ENCODE data around the gene PARL. TPM values are rescaled to one million over a fixed set of nuclear protein-coding genes. Genes with fewer than 3 reads are reported as not detected.

The PARL gene
- total RNA-seq, 1 experiment from 2014 or later, result 69.7 TPM

DNA sequence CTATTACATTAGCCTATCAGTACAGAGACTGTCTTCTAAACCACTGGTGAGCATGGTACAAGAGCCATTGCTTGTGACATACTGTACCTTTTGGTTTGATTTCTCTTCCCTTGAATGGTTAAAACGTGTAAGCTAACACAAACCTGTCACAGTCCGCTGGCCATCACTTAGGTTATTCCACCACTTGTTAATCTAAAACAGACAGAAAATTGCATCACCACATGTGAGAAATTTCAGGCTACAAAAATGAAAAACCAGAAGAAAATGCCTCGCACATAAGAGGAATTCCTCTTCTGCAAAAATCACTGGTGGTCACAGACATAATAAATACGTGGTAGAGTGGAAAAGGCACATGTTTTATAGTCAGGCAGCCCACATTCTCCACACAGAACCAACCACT, 22.1 kb downstream of the PARL start:
- Histone ChIP-seq H4K20me1 (ENCODE audit: insufficient read depth) (no peaks in the 10 kb centered on the region), H3K4me3 (replicated peaks in 1 of 2; ENCODE audit: low read depth in 1 of 2, low read length in 2 of 2) (no peak overlapping the region), H3K27ac (ENCODE audit: low read depth, low read length) (no peak overlapping the region), H3K9ac (ENCODE audit: low read length) (no peak overlapping the region), H2AFZ (ENCODE audit: low read depth, low read length, poor library complexity, severe bottlenecking) (no peak overlapping the region), H3K79me2 (ENCODE audit: insufficient read depth, low read length) (peaks cover 6% of the 10 kb centered on the region; the same call in 1 of the 2 replicates), H3K27me3 (ENCODE audit: insufficient read depth, low read length) (no peaks in the 10 kb centered on the region), H3K4me1 (ENCODE audit: control insufficient read depth in 1 of 2, insufficient read depth in 2 of 2, low read length in 2 of 2) (no peaks in the 10 kb centered on the region), H3K9me3 (ENCODE audit: control insufficient read depth in 1 of 2, insufficient read depth in 1 of 2, low read depth in 1 of 2, low read length in 2 of 2) (no peaks in the 10 kb centered on the region), H3K36me3 (ENCODE audit: control insufficient read depth in 1 of 2, insufficient read depth in 2 of 2, low read length in 2 of 2) (peaks cover 36 to 37% of the 10 kb centered on the region in 2 experiments; a peak in 3 of 4 replicates), H3K4me2 (ENCODE audit: low read length) (no peak overlapping the region), H3K9me2 (ENCODE audit: insufficient read depth) (no peaks in the 10 kb centered on the region)
- intact Hi-C loops (cut with micrococcal nuclease), result no loop called here
- DNase-seq (ENCODE audit: low read depth, low spot score) (no peak), ATAC-seq (no peak)
- CTCF ChIA-PET, result no interaction called here
- no TSS peak for BruUV-seq (replicated peaks)
- POLR2A ChIA-PET, result no interaction called here
- TF ChIP-seq YY1 (IDR thresholded peaks at IDR 0.05; ENCODE audit: extremely low read depth, insufficient replicate concordance, low read depth, low read length) (no peak), ELF1 (IDR thresholded peaks at IDR 0.05; ENCODE audit: borderline replicate concordance, low read depth) (no peak), RAD21 (IDR thresholded peaks at IDR 0.05; ENCODE audit: low read depth) (no peak), TCF7L2 (IDR thresholded peaks at IDR 0.05; ENCODE audit: borderline replicate concordance, extremely low read depth, insufficient read depth, insufficient read length) (no peak)
- RAD21 ChIA-PET (ENCODE audit: low non-redundant PET in 1 of 2, low total read pairs in 2 of 2, uncharacterized antibody in 2 of 2, unreplicated experiment in 2 of 2), result no interaction called here

DNA sequence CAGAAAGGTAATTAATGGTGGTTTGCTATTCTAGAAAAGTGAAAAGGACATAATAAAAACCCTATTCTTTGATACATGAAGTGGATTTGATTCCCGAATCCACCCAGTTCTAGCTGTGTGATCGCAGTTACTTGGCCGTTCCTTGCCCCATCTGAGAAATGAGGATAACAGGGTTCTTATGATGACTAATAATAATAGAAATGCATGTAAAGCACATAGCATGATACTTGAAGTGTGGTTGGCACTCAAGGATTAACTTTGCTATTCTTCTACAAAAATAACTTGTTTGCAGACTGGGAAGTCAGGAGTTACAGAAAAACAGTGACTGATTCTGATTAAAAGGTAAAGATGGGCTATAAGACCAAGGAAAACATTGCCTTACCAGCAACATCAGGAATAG, 26.8 kb downstream of the PARL start:
- H3K9me3 ChIP-seq (ENCODE audit: control insufficient read depth in 1 of 2, insufficient read depth in 1 of 2, low read depth in 1 of 2, low read length in 2 of 2), result no peaks in the 10 kb centered on the region
- H3K27ac ChIP-seq (ENCODE audit: low read depth, low read length), result no peak overlapping the region
- H3K9ac ChIP-seq (ENCODE audit: low read length), result no peak overlapping the region
- no peaks in the 10 kb centered on the region; the same call in 1 of the 2 replicates for H3K79me2 ChIP-seq (ENCODE audit: insufficient read depth, low read length)
- TF ChIP-seq, protein P1, sequence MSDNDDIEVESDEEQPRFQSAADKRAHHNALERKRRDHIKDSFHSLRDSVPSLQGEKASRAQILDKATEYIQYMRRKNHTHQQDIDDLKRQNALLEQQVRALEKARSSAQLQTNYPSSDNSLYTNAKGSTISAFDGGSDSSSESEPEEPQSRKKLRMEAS (IDR thresholded peaks at IDR 0.05), result no peak
- TF ChIP-seq SIN3A (IDR thresholded peaks at IDR 0.05; ENCODE audit: low read depth) (no peak), SRF (IDR thresholded peaks at IDR 0.05; ENCODE audit: low read depth) (no peak), EZH2 (IDR thresholded peaks at IDR 0.05) (no peak), YY1 (IDR thresholded peaks at IDR 0.05; ENCODE audit: extremely low read depth, insufficient replicate concordance, low read depth, low read length) (no peak)
- TF ChIP-seq, protein P2, sequence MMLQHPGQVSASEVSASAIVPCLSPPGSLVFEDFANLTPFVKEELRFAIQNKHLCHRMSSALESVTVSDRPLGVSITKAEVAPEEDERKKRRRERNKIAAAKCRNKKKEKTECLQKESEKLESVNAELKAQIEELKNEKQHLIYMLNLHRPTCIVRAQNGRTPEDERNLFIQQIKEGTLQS (IDR thresholded peaks at IDR 0.05), result no peak
- TF ChIP-seq, protein P3, sequence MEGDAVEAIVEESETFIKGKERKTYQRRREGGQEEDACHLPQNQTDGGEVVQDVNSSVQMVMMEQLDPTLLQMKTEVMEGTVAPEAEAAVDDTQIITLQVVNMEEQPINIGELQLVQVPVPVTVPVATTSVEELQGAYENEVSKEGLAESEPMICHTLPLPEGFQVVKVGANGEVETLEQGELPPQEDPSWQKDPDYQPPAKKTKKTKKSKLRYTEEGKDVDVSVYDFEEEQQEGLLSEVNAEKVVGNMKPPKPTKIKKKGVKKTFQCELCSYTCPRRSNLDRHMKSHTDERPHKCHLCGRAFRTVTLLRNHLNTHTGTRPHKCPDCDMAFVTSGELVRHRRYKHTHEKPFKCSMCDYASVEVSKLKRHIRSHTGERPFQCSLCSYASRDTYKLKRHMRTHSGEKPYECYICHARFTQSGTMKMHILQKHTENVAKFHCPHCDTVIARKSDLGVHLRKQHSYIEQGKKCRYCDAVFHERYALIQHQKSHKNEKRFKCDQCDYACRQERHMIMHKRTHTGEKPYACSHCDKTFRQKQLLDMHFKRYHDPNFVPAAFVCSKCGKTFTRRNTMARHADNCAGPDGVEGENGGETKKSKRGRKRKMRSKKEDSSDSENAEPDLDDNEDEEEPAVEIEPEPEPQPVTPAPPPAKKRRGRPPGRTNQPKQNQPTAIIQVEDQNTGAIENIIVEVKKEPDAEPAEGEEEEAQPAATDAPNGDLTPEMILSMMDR (IDR thresholded peaks at IDR 0.05 in 2 of 3, conservative IDR thresholded peaks at IDR 0.05 in 1 of 3; ENCODE audit: borderline replicate concordance in 1 of 3, insufficient read depth in 1 of 3, low read depth in 2 of 3, low read length in 2 of 3), result no peak
- DNase-seq (ENCODE audit: low read depth, low spot score), result no peak
- POLR2A ChIA-PET, result no interaction called here
- H3K9me2 ChIP-seq (ENCODE audit: insufficient read depth), result no peaks in the 10 kb centered on the region
- intact Hi-C loops (cut with micrococcal nuclease), result no loop called here
- BruUV-seq (replicated peaks), result no TSS peak
- no peak overlapping the region for H3K4me2 ChIP-seq (ENCODE audit: low read length)
- peaks cover 31 to 32% of the 10 kb centered on the region in 2 experiments; a peak in 3 of 4 replicates for H3K36me3 ChIP-seq (ENCODE audit: control insufficient read depth in 1 of 2, insufficient read depth in 2 of 2, low read length in 2 of 2)
- no peak for ATAC-seq
- RAD21 ChIA-PET (ENCODE audit: low non-redundant PET in 1 of 2, low total read pairs in 2 of 2, uncharacterized antibody in 2 of 2, unreplicated experiment in 2 of 2), result no interaction called here
- no peak overlapping the region for H2AFZ ChIP-seq (ENCODE audit: low read depth, low read length, poor library complexity, severe bottlenecking)
- H3K27me3 ChIP-seq (ENCODE audit: insufficient read depth, low read length), result no peaks in the 10 kb centered on the region
- CTCF ChIA-PET, result no interaction called here
- no peaks in the 10 kb centered on the region for H4K20me1 ChIP-seq (ENCODE audit: insufficient read depth)
- no peak overlapping the region for H3K4me3 ChIP-seq (replicated peaks in 1 of 2; ENCODE audit: low read depth in 1 of 2, low read length in 2 of 2)
- H3K4me1 ChIP-seq (ENCODE audit: control insufficient read depth in 1 of 2, insufficient read depth in 2 of 2, low read length in 2 of 2), result no peaks in the 10 kb centered on the region

All from HCT116 (cell line).